AG04450 (cell line): ENCODE results near the gene KCNJ15. TPM values are rescaled to one million over a fixed set of nuclear protein-coding genes. Genes with fewer than 3 reads are reported as not detected.

Experiments
- CTCF ChIA-PET: fragments of 300-600, 350-600 bp; formaldehyde crosslinking; extraction: SDS; loops from one replicate; lab custom pipeline; 2022; ENCODE audit warnings: antibody characterized with exemption, inconsistent platforms; lab: Charles Lee
- POLR2A ChIA-PET: fragments of 350-600 bp; formaldehyde crosslinking; extraction: SDS; loops from one replicate; lab custom pipeline; 2021; ENCODE audit warnings: antibody characterized with exemption, inconsistent platforms; lab: Yijun Ruan, JAX
- DNase-seq: peaks from one replicate; pipeline ENCODE4 v3.0.0-alpha.2; 2011; ENCODE audit warnings: low read depth, low spot score
- H3K27ac ChIP-seq: one replicate; pipeline ENCODE4 v1.5.1; 2012; ENCODE audit warnings: low read depth, low read length, control low read depth
- H3K27me3 ChIP-seq: one replicate; pipeline ENCODE4 v1.6.0; 2012; ENCODE audit warnings: low read length; ENCODE audit not compliant: control insufficient read depth, insufficient read depth
- H3K4me3 ChIP-seq: 2 replicates; pipeline ENCODE4 v1.5.1; 2011; ENCODE audit warnings: mild to moderate bottlenecking, low read depth, low read length, control low read depth
- H3K9me3 ChIP-seq: 2 replicates; pipeline ENCODE4 v1.5.1; 2012; ENCODE audit warnings: low read length; ENCODE audit not compliant: control insufficient read depth, insufficient read depth
- CTCF ChIP-seq: IDR thresholded peaks from 2 replicates; pipeline ENCODE4 v1.5.1; 2011; ENCODE audit warnings: low read depth, low read length, control low read depth, inconsistent platforms
- polyA plus RNA-seq: library from polyadenylated mRNA; depleted of rRNA; stranded (reverse); fragments of >200 nt; gene quantifications from 2 replicates; pipeline ENCODE4 v1.2.3, GENCODE V29; 2011

KCNJ15 gene
- polyA plus RNA-seq, 1 experiment: 0.07 TPM

- ChIA-PET CTCF (interaction anchor here (0.8 to 1.0 kb wide), 3 partner anchors 29 to 108 kb away, joined by 3 to 6 read pairs (median 3); no protein-coding TSS in a partner anchor), POLR2A (no interaction called here)
- H3K27me3 ChIP-seq: no peaks in the 10 kb centered on the region
- TF ChIP-seq CTCF: no peak
- H3K4me3 ChIP-seq: no peak overlapping the region
- no peak overlapping the region for H3K27ac ChIP-seq
- no peaks in the 10 kb centered on the region for H3K9me3 ChIP-seq
- DNase-seq: no peak
Measured at GRCh38 chr21:38247738-38248510, 8.9 kb upstream of the KCNJ15 start.

GRCh38 chr21:38249256-38249655 lies 7.5 kb upstream of the KCNJ15 start:
- ChIA-PET POLR2A (no interaction called here), CTCF (interaction anchor here (0.8 to 1.0 kb wide), 2 partner anchors 30 to 537 kb away, joined by 3 to 6 read pairs; no protein-coding TSS in a partner anchor)
- TF ChIP-seq CTCF: no peak
- H3K27me3 ChIP-seq: no peaks in the 10 kb centered on the region
- no peaks in the 10 kb centered on the region for H3K9me3 ChIP-seq
- DNase-seq: no peak
- H3K27ac ChIP-seq: no peak overlapping the region
- H3K4me3 ChIP-seq: no peak overlapping the region

- ChIA-PET CTCF (no interaction called here), POLR2A (no interaction called here)
- Histone ChIP-seq H3K27me3 (no peaks in the 10 kb centered on the region), H3K4me3 (no peak overlapping the region), H3K9me3 (no peaks in the 10 kb centered on the region), H3K27ac (no peak overlapping the region)
- TF ChIP-seq CTCF: no peak
- no peak for DNase-seq
Measured at GRCh38 chr21:38249696-38250278, 7.0 kb upstream of the KCNJ15 start.

- H3K27me3 ChIP-seq: no peaks in the 10 kb centered on the region
- no peak for DNase-seq
- POLR2A ChIA-PET: no interaction called here
- no peaks in the 10 kb centered on the region for H3K9me3 ChIP-seq
- no peak overlapping the region for H3K27ac ChIP-seq
- CTCF ChIA-PET: no interaction called here
- H3K4me3 ChIP-seq: no peak overlapping the region
- no peak for TF ChIP-seq CTCF
Measured at GRCh38 chr21:38250991-38251418, 5.8 kb upstream of the KCNJ15 start.

GRCh38 chr21:38254970-38255369 lies 1.8 kb upstream of the KCNJ15 start:
- no peaks in the 10 kb centered on the region for H3K9me3 ChIP-seq
- no peak for TF ChIP-seq CTCF
- no peak overlapping the region for H3K4me3 ChIP-seq
- no peak for DNase-seq
- ChIA-PET CTCF (interaction anchor here (0.9 to 1.6 kb wide), 3 partner anchors 36 to 580 kb away, joined by 3 to 5 read pairs (median 3); no protein-coding TSS in a partner anchor), POLR2A (no interaction called here)
- no peaks in the 10 kb centered on the region for H3K27me3 ChIP-seq
- H3K27ac ChIP-seq: no peak overlapping the region
